Measurements from ENCODE around the gene SHISA4.

DNA sequence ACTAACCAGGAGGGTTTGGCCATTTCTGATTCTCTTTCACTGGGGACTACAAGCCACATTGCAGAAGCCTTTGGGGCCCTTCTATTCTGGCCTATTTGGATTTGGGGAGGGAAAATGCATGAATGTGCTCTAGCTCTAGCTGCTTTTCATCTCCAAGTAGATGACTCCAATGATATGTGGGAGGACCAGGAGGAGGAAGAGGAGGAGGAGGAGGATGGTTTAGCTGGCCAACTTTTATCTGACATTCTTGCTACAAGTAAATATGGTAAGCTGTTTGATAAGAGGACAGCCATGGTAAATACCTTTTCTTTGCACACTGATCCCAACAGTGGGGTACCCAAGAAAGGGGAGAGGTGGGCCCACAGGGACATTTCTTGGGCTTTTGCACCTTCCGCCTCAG, 14.0 kb upstream of the SHISA4 start:
- TF ChIP-seq, protein P1, sequence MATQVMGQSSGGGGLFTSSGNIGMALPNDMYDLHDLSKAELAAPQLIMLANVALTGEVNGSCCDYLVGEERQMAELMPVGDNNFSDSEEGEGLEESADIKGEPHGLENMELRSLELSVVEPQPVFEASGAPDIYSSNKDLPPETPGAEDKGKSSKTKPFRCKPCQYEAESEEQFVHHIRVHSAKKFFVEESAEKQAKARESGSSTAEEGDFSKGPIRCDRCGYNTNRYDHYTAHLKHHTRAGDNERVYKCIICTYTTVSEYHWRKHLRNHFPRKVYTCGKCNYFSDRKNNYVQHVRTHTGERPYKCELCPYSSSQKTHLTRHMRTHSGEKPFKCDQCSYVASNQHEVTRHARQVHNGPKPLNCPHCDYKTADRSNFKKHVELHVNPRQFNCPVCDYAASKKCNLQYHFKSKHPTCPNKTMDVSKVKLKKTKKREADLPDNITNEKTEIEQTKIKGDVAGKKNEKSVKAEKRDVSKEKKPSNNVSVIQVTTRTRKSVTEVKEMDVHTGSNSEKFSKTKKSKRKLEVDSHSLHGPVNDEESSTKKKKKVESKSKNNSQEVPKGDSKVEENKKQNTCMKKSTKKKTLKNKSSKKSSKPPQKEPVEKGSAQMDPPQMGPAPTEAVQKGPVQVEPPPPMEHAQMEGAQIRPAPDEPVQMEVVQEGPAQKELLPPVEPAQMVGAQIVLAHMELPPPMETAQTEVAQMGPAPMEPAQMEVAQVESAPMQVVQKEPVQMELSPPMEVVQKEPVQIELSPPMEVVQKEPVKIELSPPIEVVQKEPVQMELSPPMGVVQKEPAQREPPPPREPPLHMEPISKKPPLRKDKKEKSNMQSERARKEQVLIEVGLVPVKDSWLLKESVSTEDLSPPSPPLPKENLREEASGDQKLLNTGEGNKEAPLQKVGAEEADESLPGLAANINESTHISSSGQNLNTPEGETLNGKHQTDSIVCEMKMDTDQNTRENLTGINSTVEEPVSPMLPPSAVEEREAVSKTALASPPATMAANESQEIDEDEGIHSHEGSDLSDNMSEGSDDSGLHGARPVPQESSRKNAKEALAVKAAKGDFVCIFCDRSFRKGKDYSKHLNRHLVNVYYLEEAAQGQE (IDR thresholded peaks at IDR 0.05; ENCODE audit: insufficient read depth in 1 of 2, low read depth in 2 of 2, low read length in 2 of 2): no peak
- TF ChIP-seq SIN3A (IDR thresholded peaks at IDR 0.05; ENCODE audit: borderline replicate concordance, insufficient read depth, low read length): no peak
